Esophagus (tissue), 2 donors: ENCODE results near the gene RALGAPB. TPM values are rescaled to one million over a fixed set of nuclear protein-coding genes. Genes with fewer than 3 reads are reported as not detected.

Source experiments
- H3K27ac ChIP-seq, 2 donors: one replicate each; pipeline ENCODE4 v1.5.1; 2013; ENCODE audit warnings: low read depth in 2 of 2, mild to moderate bottlenecking in 2 of 2, inconsistent platforms in 1 of 2, low read length in 1 of 2, moderate library complexity in 1 of 2
- H3K27me3 ChIP-seq, 2 donors: one replicate each; pipeline ENCODE4 v1.6.1; 2013; ENCODE audit warnings: low read length in 2 of 2, control low read depth in 1 of 2, mild to moderate bottlenecking in 1 of 2; ENCODE audit not compliant: insufficient read depth in 2 of 2, control insufficient read depth in 1 of 2
- H3K36me3 ChIP-seq, 2 donors: one replicate each; pipeline ENCODE4 v1.6.1; 2013; ENCODE audit warnings: low read length in 1 of 2; ENCODE audit not compliant: control insufficient read depth in 2 of 2, insufficient read depth in 2 of 2
- H3K4me1 ChIP-seq, 2 donors: one replicate each; pipeline ENCODE4 v1.6.1; 2013; ENCODE audit warnings: low read length in 1 of 2; ENCODE audit not compliant: control insufficient read depth in 2 of 2, insufficient read depth in 2 of 2
- H3K4me3 ChIP-seq, 2 donors: one replicate each; pipeline ENCODE4 v1.5.1; 2013; ENCODE audit warnings: low read length in 2 of 2, mild to moderate bottlenecking in 2 of 2, low read depth in 1 of 2, moderate library complexity in 1 of 2
- H3K9me3 ChIP-seq, 2 donors: one replicate each; pipeline ENCODE4 v1.6.1; 2013; ENCODE audit warnings: mild to moderate bottlenecking in 2 of 2, low read depth in 1 of 2, low read length in 1 of 2, moderate library complexity in 1 of 2; ENCODE audit not compliant: control insufficient read depth in 2 of 2, insufficient read depth in 1 of 2
- WGBS, 2 donors: extraction: QIAGEN DNeasy Blood & Tissue Kit; methylation state at CpG; one replicate each; pipeline ENCODE4 v1.1.7; 2013; 5-methylcytosine and 5-hydroxymethylcytosine counted together
- polyA plus RNA-seq, 2 donors: library from polyadenylated mRNA; stranded (reverse); fragments of 200-250 nt; gene quantifications; one replicate each; pipeline ENCODE4 v1.2.3, GENCODE V29; 2013
- donor health status: healthy with polysubstance abuse.
- donor health status: Bipolar disorder and iron deficiency.

Gene RALGAPB
- polyA plus RNA-seq, 2 donors: 9.6 to 10.3 TPM

DNA sequence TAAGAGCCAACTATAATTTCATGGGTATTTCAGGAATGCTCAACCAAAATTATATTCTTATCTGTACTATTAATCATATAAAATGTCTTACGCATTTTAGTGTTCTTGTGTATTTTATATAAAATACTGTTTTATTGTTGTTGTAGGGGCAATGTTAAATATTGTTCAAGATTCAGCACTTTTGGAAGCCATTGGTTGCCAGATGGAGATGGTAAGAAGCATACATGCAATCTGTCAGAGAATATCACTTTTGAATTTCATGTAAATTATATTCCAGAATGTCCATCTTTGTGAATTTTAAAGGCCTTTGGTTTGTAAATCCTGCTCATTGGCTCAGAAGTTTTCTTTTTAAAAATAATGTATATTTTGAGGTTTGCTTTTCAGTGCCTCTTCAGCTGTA lies 58.4 kb downstream of the RALGAPB start:
- no peaks in the 10 kb centered on the region for H3K9me3 ChIP-seq
- H3K4me3 ChIP-seq: no peak overlapping the region
- no peaks in the 10 kb centered on the region for H3K4me1 ChIP-seq
- no peaks in the 10 kb centered on the region for H3K27me3 ChIP-seq
- H3K27ac ChIP-seq: no peak overlapping the region
- WGBS, 2 donors: 97 to 99% methylated on average over 1 of the region's 1 CpG
- H3K36me3 ChIP-seq: peaks cover 7 to 14% of the 10 kb centered on the region in 2 donors

DNA sequence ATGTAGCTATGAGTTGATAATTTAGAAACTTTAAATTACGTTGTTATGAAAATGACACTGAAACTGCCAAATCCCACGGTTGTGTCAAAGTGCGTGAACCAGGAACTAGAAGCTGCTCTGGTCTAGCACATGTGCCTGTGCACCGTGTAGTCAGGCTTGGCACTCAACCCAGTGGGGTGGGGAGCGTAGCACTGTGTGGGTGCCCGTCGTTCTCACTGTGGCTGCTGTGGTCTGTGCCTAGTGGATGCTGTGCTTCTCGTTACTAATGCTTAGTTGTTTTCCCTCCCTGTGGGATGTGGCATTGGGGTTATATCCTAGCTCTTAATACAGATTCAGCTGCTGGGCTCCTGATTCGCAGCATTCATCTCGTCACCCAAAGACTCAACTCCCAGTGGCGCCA lies 62.1 kb downstream of the RALGAPB start:
- no peaks in the 10 kb centered on the region for H3K4me1 ChIP-seq
- WGBS, 2 donors: 85 to 90% methylated on average over 11 of the region's 11 CpGs
- no peak overlapping the region for H3K27ac ChIP-seq
- H3K36me3 ChIP-seq: peaks cover 0 to 15% of the 10 kb centered on the region in 2 donors
- no peaks in the 10 kb centered on the region for H3K27me3 ChIP-seq
- H3K9me3 ChIP-seq: no peaks in the 10 kb centered on the region
- no peak overlapping the region for H3K4me3 ChIP-seq

DNA sequence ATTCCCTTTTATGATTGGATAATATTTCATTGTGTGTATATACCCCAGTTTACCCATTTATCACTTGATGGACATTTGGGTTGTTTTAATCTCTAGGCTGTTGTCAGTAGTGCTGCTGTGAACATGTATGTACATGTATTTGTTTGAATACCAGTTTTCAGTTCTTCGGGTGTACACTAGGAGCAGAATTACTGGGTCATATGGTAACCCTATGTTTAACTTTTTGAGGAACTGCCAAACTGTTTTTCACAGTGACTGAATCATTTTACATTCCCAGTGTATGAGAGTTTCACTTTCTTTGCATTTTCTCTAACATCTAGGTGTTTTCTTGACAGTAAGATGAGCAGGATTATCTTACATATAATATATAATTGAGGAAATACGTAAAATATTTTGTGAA lies 63.7 kb downstream of the RALGAPB start:
- H3K9me3 ChIP-seq: no peaks in the 10 kb centered on the region
- no peaks in the 10 kb centered on the region for H3K4me1 ChIP-seq
- peaks cover 6 to 16% of the 10 kb centered on the region in 2 donors for H3K36me3 ChIP-seq
- 62 to 73% methylated on average over 2 of the region's 2 CpGs for WGBS, 2 donors
- no peak overlapping the region for H3K4me3 ChIP-seq
- no peaks in the 10 kb centered on the region for H3K27me3 ChIP-seq
- no peak overlapping the region for H3K27ac ChIP-seq

DNA sequence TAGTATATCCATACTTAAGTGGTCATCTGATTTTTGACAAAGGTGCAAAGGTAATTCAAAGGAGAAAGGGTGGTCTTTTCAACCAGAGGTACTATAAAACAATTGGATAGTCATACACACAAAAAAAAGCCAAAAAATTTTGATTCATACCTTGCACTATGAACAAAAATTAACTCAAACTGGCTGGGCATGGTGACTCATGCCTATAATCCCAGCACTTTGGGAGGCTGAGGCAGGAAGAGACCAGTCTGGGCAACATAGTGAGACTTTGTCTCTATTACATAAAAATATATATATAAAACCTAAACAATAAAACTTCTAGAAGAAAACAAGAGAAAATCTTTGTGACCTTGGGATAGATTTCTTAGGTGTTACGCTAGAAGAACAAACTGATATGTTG lies 64.5 kb downstream of the RALGAPB start:
- 76 to 95% methylated on average over 1 of the region's 1 CpG for WGBS, 2 donors
- Histone ChIP-seq H3K9me3 (no peaks in the 10 kb centered on the region), H3K36me3 (peaks cover 6 to 21% of the 10 kb centered on the region in 2 donors), H3K27ac (no peak overlapping the region), H3K4me3 (no peak overlapping the region), H3K4me1 (no peaks in the 10 kb centered on the region), H3K27me3 (no peaks in the 10 kb centered on the region)

DNA sequence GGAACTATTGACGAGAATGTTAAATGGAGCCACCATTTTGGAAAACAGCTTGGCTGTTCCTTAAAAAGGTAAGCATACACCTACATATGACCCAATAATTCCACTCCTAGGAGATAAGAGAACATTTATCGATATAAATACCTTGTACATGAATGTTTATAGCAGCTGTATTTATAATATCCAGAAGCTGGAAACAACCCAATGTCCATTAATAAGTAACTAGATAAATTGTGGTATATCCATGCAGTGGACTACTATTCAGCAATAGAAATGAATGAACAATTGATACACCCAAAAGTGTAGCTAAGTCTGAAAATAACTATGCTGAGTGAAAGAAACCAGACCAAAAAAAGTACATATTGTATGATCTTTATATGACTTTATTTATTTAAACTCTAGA lies 66.1 kb downstream of the RALGAPB start:
- Histone ChIP-seq H3K36me3 (peaks cover 11 to 27% of the 10 kb centered on the region in 2 donors), H3K4me3 (no peak overlapping the region), H3K9me3 (no peaks in the 10 kb centered on the region), H3K27ac (no peak overlapping the region), H3K27me3 (no peaks in the 10 kb centered on the region), H3K4me1 (no peaks in the 10 kb centered on the region)
- 94 to 99% methylated on average over 2 of the region's 2 CpGs for WGBS, 2 donors

DNA sequence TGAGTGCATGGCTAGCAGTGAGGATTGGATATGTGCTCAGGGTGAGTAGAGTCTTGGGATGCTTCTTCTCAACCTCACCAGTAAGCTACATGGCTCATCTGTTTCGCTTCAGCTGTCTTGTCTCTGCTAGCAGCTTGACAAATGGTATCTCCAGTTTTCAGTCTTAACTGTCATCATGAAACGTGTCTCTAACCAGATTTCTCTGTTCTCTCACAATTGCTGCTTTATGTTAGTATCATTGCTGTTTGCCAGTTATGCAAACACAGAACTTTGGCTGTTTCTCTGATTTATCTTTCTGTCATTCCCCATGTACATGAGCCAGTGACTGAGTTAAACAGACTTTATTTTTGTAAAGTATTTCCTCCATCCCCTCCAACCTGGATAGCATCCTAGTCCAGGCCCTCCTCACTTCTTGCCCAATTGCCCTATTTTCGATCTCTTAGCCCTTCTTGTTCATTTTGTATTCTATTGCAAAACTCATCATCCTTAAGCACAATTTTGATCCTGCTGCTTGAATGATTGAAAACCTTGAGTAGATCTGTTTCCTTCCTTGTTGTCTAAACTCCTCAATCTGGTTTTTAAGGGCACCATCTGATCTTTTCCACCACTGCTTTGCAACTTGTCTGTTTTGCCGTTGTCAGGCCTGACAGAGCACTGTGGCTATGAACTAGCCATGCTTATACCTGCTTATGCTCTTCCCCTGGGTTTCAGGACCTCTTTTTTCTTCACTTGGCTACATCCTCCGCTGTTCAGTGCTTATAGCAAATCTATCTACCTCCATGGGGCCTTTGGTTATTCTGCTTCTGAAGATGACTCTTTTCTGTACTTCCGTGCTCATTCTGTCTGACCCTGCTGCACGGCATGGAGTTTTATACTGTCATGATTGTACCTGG lies 70.6 kb downstream of the RALGAPB start:
- H3K4me3 ChIP-seq: no peak overlapping the region
- 83 to 85% methylated on average over 7 of the region's 7 CpGs for WGBS, 2 donors
- no peak overlapping the region for H3K27ac ChIP-seq
- no peaks in the 10 kb centered on the region for H3K9me3 ChIP-seq
- H3K36me3 ChIP-seq: peaks cover 15 to 26% of the 10 kb centered on the region in 2 donors
- H3K4me1 ChIP-seq: no peaks in the 10 kb centered on the region
- H3K27me3 ChIP-seq: no peaks in the 10 kb centered on the region

DNA sequence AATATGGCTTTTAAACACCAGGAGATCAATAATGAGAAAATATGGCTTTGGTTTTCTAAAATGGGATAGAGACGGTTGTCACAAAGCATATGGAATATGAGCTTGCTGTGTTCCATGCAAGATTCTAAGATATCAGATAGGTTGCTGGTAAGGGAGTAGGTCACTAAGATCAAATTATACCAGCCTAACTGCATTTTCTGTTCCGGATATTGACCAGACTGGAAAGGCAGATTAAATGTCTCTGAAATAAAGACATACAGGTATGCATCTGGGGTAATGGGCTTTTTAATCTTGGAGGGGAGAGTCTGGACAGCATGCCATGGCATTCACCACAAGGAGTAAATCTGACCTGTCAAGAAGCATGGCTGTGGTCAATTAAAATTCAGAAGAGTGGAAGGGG lies 73.1 kb downstream of the RALGAPB start:
- no peaks in the 10 kb centered on the region for H3K9me3 ChIP-seq
- H3K27me3 ChIP-seq: no peaks in the 10 kb centered on the region
- peaks cover 17 to 24% of the 10 kb centered on the region in 2 donors for H3K36me3 ChIP-seq
- no peak overlapping the region for H3K4me3 ChIP-seq
- H3K4me1 ChIP-seq: no peaks in the 10 kb centered on the region
- H3K27ac ChIP-seq: no peak overlapping the region
- 97 to 99% methylated on average over 2 of the region's 2 CpGs for WGBS, 2 donors

DNA sequence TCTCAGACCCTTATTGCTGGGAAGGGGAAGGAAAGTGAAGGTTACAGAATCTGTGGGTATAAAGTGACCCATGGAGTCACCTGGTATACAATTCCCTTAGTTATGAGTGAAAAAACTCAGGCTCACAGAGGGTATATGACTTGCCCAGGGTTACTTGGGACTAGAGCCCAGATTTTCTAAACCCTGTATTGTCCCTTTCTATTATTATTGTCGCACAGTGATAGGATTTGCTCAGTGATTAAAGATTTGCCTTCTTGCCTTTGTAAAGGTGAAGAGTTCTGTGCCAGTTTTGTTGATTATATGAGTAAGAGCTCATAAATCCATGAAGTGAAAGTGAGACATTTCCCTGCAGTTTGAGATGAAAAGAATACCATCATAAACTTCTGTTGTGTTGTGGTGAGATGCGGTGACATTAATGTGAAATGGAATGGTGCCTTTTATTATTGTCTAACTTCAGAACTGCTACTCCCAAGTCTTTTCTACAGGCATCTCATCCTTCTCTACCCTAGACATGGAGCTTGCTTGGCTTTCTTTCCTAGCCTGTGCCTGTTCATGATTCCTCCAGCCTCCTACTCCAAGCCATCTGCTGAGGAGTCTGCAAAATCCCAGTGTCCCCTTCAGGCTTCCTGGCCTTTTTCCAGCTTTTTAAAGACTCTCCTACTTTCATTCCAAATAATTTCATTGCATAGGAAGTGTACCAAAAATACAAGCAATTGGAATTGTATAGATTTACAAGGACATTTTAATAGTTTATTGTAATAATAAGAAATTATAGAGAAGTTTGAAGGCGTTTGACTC lies 74.8 kb downstream of the RALGAPB start:
- H3K9me3 ChIP-seq: no peaks in the 10 kb centered on the region
- peaks cover 16 to 18% of the 10 kb centered on the region in 2 donors for H3K36me3 ChIP-seq
- WGBS, 2 donors: 90 to 94% methylated on average over 3 of the region's 3 CpGs
- H3K4me3 ChIP-seq: no peak overlapping the region
- no peaks in the 10 kb centered on the region for H3K4me1 ChIP-seq
- no peaks in the 10 kb centered on the region for H3K27me3 ChIP-seq
- no peak overlapping the region for H3K27ac ChIP-seq

DNA sequence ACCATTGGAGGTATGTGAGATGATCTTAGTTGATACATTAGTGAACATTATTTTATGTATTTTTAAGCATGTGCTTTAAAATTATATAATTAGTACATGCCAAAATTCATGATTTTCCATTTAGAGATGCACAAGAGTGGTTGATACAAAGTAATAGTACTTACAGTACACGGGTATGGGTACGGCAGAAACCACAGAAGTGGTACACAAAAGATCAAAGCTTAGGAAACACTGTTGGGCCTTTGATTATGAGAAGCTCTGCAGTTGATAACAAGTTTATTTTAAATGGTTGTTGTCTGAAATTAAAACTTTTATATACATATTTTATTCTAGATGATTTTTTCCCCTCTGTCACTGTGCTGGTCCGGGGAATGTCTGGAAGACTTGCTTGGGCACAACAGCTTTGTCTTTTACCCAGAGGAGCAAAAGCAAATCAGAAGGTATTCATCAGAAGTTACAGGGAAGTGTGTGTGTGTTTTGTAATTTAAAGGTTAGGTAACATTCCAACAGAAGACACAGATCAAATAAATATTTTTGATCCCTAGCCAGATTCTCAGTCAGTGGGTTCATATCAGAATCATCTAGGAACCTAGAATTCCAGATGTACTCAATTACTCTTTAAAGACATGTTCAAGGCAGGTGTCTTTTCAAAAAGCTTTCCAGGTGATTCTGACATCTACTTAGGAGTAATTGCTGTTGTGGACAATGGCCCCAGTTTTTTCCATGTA lies 75.9 kb downstream of the RALGAPB start:
- 92% methylated on average over 3 of the region's 3 CpGs for WGBS, 2 donors
- no peak overlapping the region for H3K4me3 ChIP-seq
- H3K27me3 ChIP-seq: no peaks in the 10 kb centered on the region
- H3K4me1 ChIP-seq: no peaks in the 10 kb centered on the region
- no peaks in the 10 kb centered on the region for H3K9me3 ChIP-seq
- no peak overlapping the region for H3K27ac ChIP-seq
- peaks cover 15% of the 10 kb centered on the region in 2 donors for H3K36me3 ChIP-seq
